ENCODE data around the gene CALY.

The CALY gene

DNA sequence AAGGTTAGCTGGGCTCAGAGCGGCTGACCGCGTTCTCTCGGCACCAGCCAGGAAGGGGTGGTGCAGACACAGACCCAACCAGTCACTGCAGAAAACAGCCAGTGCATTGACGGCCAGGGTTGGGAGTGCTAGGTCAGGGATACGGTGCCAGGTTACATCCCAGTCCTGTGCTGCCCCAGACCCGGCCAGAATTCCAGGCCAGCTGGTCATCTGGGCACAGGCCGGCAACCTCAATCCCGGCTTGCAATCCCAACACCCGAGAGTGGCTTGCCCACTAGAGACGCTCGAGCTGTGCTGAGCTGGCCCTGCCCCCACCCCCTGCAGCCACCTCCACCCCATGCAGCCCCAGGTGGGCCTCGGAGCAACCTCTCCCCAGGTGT is 14.2 kb upstream of the CALY start:
- TF ChIP-seq, protein P1, sequence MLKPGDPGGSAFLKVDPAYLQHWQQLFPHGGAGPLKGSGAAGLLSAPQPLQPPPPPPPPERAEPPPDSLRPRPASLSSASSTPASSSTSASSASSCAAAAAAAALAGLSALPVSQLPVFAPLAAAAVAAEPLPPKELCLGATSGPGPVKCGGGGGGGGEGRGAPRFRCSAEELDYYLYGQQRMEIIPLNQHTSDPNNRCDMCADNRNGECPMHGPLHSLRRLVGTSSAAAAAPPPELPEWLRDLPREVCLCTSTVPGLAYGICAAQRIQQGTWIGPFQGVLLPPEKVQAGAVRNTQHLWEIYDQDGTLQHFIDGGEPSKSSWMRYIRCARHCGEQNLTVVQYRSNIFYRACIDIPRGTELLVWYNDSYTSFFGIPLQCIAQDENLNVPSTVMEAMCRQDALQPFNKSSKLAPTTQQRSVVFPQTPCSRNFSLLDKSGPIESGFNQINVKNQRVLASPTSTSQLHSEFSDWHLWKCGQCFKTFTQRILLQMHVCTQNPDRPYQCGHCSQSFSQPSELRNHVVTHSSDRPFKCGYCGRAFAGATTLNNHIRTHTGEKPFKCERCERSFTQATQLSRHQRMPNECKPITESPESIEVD (tag by site-specific recombination; IDR thresholded peaks at IDR 0.05) = no peak
- TF ChIP-seq ZNF175 (tag by site-specific recombination; IDR thresholded peaks at IDR 0.05) = no peak
- TF ChIP-seq GLIS1 (tag by site-specific recombination; IDR thresholded peaks at IDR 0.05) = 0 out of 2 replicates have a peak, but pooled peaks have one; percentile 1
- H3K4me3 ChIP-seq (ENCODE audit: low read depth, low read length) = no peak overlapping the region
- no peaks in the 10 kb centered on the region for H3K9me3 ChIP-seq (ENCODE audit: control insufficient read depth, insufficient read depth, low read depth, low read length)
- no peaks in the 10 kb centered on the region for H3K36me3 ChIP-seq (ENCODE audit: control insufficient read depth in 2 of 2, insufficient read depth in 1 of 2, low read length in 2 of 2)
- POLR2A ChIA-PET = interaction anchor here (0.9 kb wide), 1 partner anchor 10 kb away, joined by 4 read pairs; no protein-coding TSS in a partner anchor
- H3K27ac ChIP-seq (ENCODE audit: extremely low read depth, low read depth, low read length) = no peak overlapping the region
- no peaks in the 10 kb centered on the region for H3K4me1 ChIP-seq (ENCODE audit: control insufficient read depth, insufficient read depth, low read length)
- CTCF ChIA-PET = no interaction called here

DNA sequence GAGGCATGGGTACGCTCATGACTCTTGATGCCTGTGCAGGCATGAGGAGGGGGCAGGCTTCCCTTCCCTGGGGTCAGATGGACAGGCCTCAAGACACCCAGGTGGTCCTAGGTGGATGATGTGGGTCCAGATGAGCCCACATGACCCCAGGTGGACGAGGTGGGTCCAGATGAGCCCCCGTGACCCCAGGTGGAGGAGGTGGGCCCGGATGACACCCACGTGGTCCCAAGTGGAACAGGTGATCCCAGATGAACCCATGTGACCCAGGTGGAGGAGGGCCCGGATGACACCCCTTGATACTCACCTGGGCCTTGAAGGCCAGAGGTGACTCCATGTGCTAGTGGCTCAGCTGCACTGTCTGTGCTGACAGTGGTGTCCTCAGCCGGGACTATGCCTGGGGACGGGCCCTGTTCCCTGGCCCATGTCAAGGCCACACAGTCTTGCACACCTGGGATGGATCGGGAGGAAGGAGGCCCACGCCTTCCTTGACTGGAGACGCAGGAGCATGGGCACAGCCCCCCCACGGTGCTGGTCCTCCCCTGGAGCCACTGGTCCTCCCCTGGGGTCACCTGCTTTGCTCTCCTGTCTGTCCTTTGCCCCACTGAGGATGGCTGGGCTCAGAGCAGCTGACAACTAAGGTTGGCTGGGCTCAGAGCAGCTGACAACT is 13.7 kb upstream of the CALY start:
- Histone ChIP-seq H3K4me1 (ENCODE audit: control insufficient read depth, insufficient read depth, low read length) (no peaks in the 10 kb centered on the region), H3K4me3 (ENCODE audit: low read depth, low read length) (no peak overlapping the region), H3K9me3 (ENCODE audit: control insufficient read depth, insufficient read depth, low read depth, low read length) (no peaks in the 10 kb centered on the region), H3K36me3 (ENCODE audit: control insufficient read depth in 2 of 2, insufficient read depth in 1 of 2, low read length in 2 of 2) (no peaks in the 10 kb centered on the region), H3K27ac (ENCODE audit: extremely low read depth, low read depth, low read length) (no peak overlapping the region)
- TF ChIP-seq GLIS1 (tag by site-specific recombination; IDR thresholded peaks at IDR 0.05) = peak; percentile 19; the same call in 1 of the 2 replicates
- TF ChIP-seq ZNF529 (tag by site-specific recombination; IDR thresholded peaks at IDR 0.05; ENCODE audit: insufficient replicate concordance) = no peak
- TF ChIP-seq KLF1 (tag by site-specific recombination; IDR thresholded peaks at IDR 0.05) = no peak
- ChIA-PET CTCF (no interaction called here), POLR2A (interaction anchor here (0.9 kb wide), 1 partner anchor 10 kb away, joined by 4 read pairs; no protein-coding TSS in a partner anchor)

DNA sequence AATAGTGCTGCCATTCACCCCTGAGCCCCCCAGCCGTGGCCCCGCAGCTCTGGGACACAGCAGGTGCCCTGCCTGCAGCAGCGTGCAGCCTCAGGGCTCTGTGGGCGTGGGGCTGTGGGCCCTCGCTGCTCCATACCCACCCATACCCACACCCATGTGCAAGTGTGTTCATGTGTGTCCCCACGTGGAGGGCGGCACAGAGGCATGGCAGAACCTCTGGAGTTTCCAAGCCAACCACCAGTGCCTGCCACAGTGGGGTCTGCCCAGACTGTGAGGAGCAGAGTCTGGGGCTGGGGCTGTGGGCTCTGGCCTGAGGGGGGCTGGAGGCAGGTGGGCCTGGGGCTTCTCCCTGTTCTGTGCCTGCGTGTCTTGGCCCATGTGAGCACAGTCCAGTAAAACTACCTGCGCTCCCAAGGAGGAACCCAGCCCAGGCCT is 12.9 kb upstream of the CALY start:
- Histone ChIP-seq H3K27ac (ENCODE audit: extremely low read depth, low read depth, low read length) (no peak overlapping the region), H3K4me3 (ENCODE audit: low read depth, low read length) (no peak overlapping the region), H3K36me3 (ENCODE audit: control insufficient read depth in 2 of 2, insufficient read depth in 1 of 2, low read length in 2 of 2) (no peaks in the 10 kb centered on the region), H3K4me1 (ENCODE audit: control insufficient read depth, insufficient read depth, low read length) (no peaks in the 10 kb centered on the region), H3K9me3 (ENCODE audit: control insufficient read depth, insufficient read depth, low read depth, low read length) (no peaks in the 10 kb centered on the region)
- POLR2A ChIA-PET = no interaction called here
- peak; percentile 32; the same call in 1 of the 2 replicates for TF ChIP-seq ZFHX2 (tag by site-specific recombination; conservative IDR thresholded peaks at IDR 0.05)
- no peak for TF ChIP-seq SP2 (tag by site-specific recombination; IDR thresholded peaks at IDR 0.05)
- TF ChIP-seq ZNF791 (tag by site-specific recombination; IDR thresholded peaks at IDR 0.05) = no peak
- TF ChIP-seq, protein P2, sequence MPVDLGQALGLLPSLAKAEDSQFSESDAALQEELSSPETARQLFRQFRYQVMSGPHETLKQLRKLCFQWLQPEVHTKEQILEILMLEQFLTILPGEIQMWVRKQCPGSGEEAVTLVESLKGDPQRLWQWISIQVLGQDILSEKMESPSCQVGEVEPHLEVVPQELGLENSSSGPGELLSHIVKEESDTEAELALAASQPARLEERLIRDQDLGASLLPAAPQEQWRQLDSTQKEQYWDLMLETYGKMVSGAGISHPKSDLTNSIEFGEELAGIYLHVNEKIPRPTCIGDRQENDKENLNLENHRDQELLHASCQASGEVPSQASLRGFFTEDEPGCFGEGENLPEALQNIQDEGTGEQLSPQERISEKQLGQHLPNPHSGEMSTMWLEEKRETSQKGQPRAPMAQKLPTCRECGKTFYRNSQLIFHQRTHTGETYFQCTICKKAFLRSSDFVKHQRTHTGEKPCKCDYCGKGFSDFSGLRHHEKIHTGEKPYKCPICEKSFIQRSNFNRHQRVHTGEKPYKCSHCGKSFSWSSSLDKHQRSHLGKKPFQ (tag by site-specific recombination; IDR thresholded peaks at IDR 0.05) = no peak
- TF ChIP-seq ZNF76 (tag by site-specific recombination; IDR thresholded peaks at IDR 0.05; ENCODE audit: borderline replicate concordance, low read depth) = no peak
- no peak for TF ChIP-seq KLF10 (tag by site-specific recombination; IDR thresholded peaks at IDR 0.05)
- TF ChIP-seq SP7 (tag by site-specific recombination; IDR thresholded peaks at IDR 0.05) = no peak
- TF ChIP-seq, protein P3, sequence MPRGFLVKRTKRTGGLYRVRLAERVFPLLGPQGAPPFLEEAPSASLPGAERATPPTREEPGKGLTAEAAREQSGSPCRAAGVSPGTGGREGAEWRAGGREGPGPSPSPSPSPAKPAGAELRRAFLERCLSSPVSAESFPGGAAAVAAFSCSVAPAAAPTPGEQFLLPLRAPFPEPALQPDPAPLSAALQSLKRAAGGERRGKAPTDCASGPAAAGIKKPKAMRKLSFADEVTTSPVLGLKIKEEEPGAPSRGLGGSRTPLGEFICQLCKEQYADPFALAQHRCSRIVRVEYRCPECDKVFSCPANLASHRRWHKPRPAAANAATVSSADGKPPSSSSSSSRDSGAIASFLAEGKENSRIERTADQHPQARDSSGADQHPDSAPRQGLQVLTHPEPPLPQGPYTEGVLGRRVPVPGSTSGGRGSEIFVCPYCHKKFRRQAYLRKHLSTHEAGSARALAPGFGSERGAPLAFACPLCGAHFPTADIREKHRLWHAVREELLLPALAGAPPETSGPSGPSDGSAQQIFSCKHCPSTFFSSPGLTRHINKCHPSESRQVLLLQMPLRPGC (tag by site-specific recombination; IDR thresholded peaks at IDR 0.05) = no peak
- TF ChIP-seq ZNF311 (tag by site-specific recombination; IDR thresholded peaks at IDR 0.05; ENCODE audit: borderline replicate concordance) = no peak
- TF ChIP-seq EGR2 (tag by site-specific recombination; IDR thresholded peaks at IDR 0.05; ENCODE audit: low read depth) = 0 out of 2 replicates have a peak, but pooled peaks have one; percentile 0
- TF ChIP-seq, protein P4, sequence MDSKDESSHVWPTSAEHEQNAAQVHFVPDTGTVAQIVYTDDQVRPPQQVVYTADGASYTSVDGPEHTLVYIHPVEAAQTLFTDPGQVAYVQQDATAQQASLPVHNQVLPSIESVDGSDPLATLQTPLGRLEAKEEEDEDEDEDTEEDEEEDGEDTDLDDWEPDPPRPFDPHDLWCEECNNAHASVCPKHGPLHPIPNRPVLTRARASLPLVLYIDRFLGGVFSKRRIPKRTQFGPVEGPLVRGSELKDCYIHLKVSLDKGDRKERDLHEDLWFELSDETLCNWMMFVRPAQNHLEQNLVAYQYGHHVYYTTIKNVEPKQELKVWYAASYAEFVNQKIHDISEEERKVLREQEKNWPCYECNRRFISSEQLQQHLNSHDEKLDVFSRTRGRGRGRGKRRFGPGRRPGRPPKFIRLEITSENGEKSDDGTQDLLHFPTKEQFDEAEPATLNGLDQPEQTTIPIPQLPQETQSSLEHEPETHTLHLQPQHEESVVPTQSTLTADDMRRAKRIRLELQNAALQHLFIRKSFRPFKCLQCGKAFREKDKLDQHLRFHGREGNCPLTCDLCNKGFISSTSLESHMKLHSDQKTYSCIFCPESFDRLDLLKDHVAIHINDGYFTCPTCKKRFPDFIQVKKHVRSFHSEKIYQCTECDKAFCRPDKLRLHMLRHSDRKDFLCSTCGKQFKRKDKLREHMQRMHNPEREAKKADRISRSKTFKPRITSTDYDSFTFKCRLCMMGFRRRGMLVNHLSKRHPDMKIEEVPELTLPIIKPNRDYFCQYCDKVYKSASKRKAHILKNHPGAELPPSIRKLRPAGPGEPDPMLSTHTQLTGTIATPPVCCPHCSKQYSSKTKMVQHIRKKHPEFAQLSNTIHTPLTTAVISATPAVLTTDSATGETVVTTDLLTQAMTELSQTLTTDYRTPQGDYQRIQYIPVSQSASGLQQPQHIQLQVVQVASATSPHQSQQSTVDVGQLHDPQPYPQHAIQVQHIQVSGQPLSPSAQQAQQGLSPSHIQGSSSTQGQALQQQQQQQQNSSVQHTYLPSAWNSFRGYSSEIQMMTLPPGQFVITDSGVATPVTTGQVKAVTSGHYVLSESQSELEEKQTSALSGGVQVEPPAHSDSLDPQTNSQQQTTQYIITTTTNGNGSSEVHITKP (tag by site-specific recombination; IDR thresholded peaks at IDR 0.05) = no peak
- no peak for TF ChIP-seq ZNF404 (tag by site-specific recombination; IDR thresholded peaks at IDR 0.05)
- TF ChIP-seq, protein P5, sequence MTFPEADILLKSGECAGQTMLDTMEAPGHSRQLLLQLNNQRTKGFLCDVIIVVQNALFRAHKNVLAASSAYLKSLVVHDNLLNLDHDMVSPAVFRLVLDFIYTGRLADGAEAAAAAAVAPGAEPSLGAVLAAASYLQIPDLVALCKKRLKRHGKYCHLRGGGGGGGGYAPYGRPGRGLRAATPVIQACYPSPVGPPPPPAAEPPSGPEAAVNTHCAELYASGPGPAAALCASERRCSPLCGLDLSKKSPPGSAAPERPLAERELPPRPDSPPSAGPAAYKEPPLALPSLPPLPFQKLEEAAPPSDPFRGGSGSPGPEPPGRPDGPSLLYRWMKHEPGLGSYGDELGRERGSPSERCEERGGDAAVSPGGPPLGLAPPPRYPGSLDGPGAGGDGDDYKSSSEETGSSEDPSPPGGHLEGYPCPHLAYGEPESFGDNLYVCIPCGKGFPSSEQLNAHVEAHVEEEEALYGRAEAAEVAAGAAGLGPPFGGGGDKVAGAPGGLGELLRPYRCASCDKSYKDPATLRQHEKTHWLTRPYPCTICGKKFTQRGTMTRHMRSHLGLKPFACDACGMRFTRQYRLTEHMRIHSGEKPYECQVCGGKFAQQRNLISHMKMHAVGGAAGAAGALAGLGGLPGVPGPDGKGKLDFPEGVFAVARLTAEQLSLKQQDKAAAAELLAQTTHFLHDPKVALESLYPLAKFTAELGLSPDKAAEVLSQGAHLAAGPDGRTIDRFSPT (tag by site-specific recombination; IDR thresholded peaks at IDR 0.05) = no peak
- CTCF ChIA-PET = no interaction called here
